Spinal cord (tissue), 10 donors: ENCODE data around the gene CAMK1D. TPM values are rescaled to one million over a fixed set of nuclear protein-coding genes. Genes with fewer than 3 reads are reported as not detected.
A peak's percentile ranks its signal among the peaks of the same experiment; 100 is the strongest.

Source experiments
- DNase-seq, 6 donors: peaks; one replicate each; pipeline versions ENCODE4 v3.0.0 to v3.0.0-alpha.2; 2013 to 2015; ENCODE audit warnings: low spot score in 6 of 6, low read depth in 4 of 6
- H3K27ac ChIP-seq: one replicate; pipeline ENCODE4 v1.5.1; 2013; ENCODE audit warnings: low read depth, low read length, control low read depth
- H3K27me3 ChIP-seq: one replicate; pipeline ENCODE4 v1.6.1; 2013; ENCODE audit warnings: low read length; ENCODE audit not compliant: control insufficient read depth, insufficient read depth
- H3K36me3 ChIP-seq: one replicate; pipeline ENCODE4 v1.6.1; 2013; ENCODE audit warnings: low read length; ENCODE audit not compliant: control insufficient read depth, insufficient read depth
- H3K4me1 ChIP-seq: one replicate; pipeline ENCODE4 v1.6.1; 2013; ENCODE audit warnings: low read length; ENCODE audit not compliant: control insufficient read depth, insufficient read depth
- H3K4me3 ChIP-seq: one replicate; pipeline ENCODE4 v1.5.1; 2013; ENCODE audit warnings: low read depth, low read length, control low read depth
- H3K9me3 ChIP-seq: one replicate; pipeline ENCODE4 v1.6.1; 2013; ENCODE audit warnings: low read length; ENCODE audit not compliant: control insufficient read depth, insufficient read depth
- WGBS: methylation state at CpG from one replicate; pipeline ENCODE4 v1.1.5; 2013; ENCODE audit warnings: missing lambda C conversion rate; ENCODE audit not compliant: insufficient coverage; 5-methylcytosine and 5-hydroxymethylcytosine counted together
- polyA plus RNA-seq, 2 donors: library from polyadenylated mRNA; unstranded; fragments of 120-200 nt; gene quantifications; one replicate each; pipeline ENCODE4 v1.2.1, GENCODE V29; 2013; ENCODE audit not compliant: insufficient read length in 2 of 2
- total RNA-seq, 2 donors: library from RNA; depleted of rRNA in 1 of 2; stranded (reverse); fragments of 120-200 nt in 1 of 2; fragments of >200 nt in 1 of 2; gene quantifications; one replicate each; pipeline versions ENCODE4 v1.2.3 to v1.2.4, GENCODE V29; 2013 to 2014
- donor health status: healthy.

The CAMK1D gene
- total and polyA plus RNA-seq, 4 donors = 25.2 to 39.0 (median 33.9) TPM

DNA sequence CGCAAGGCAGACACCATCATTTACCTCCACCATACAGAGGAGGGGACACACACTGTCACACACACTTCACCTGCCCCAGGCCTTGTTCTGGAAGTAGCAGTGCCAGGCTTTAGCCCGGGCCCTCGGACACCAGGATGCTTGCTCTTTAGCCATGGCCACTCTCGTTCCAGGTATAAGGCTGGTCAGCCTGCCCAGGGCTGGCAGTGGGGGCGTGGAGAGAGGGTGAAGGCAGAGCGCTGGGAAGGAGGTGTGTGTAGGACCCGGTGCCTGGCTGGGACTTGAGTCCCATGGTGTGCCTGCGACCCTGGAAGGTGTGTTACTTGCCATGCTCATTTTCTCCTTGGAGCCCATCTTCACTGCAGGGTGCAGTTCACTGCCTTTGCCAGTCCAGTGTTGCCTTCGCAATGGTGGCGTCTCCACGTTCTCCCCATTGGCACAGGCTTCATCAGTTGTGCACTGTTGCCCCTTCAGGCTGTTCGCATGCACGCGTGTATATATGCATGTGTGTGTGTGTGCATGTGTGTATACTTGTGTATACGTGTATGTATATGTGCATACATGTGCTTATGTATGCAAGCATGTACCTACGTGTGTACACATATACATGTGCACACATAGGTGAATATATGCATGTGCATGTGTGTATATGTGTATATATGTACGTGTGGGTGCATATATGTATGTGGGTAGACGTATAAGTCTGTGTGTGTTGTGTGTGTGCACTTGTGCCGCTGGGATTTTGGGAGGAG is 153.4 kb downstream of the CAMK1D start:
- 96% methylated on average over 14 of the region's 19 CpGs for WGBS
- Histone ChIP-seq H3K27me3 (no peaks in the 10 kb centered on the region), H3K9me3 (no peaks in the 10 kb centered on the region), H3K4me3 (no peak overlapping the region), H3K27ac (no peak overlapping the region), H3K4me1 (peaks cover 12% of the 10 kb centered on the region), H3K36me3 (no peaks in the 10 kb centered on the region)
- DNase-seq = no peak

- no peak for DNase-seq
- Histone ChIP-seq H3K27ac (no peak overlapping the region), H3K9me3 (no peaks in the 10 kb centered on the region), H3K36me3 (no peaks in the 10 kb centered on the region), H3K4me3 (no peak overlapping the region), H3K27me3 (no peaks in the 10 kb centered on the region), H3K4me1 (peaks cover 14% of the 10 kb centered on the region)
- WGBS = 88% methylated on average over 8 of the region's 10 CpGs
These were observed 154.0 kb downstream of the CAMK1D start for GRCh38 chr10:12503311-12503710.

DNA sequence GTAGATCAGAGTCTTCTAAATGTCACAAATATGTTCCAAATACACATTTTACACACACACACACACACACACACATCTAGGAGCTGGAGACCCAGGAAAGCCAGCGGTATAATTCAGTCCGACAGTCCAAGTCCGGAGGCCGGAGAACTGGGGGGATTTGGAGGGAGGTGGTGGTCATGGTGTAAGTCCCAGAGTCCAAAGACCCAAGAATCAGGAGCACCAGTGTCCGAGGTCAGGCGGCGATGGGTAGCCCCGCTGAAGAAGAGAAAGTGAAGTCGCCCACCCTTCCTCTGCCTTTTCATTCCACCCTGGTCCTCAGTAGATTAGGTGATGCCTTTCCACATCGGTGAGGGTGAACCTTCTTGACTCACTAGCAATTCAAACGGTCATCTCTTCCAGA is 154.8 kb downstream of the CAMK1D start:
- Histone ChIP-seq H3K4me3 (no peak overlapping the region), H3K27ac (no peak overlapping the region), H3K4me1 (peaks cover 18% of the 10 kb centered on the region), H3K27me3 (no peaks in the 10 kb centered on the region), H3K9me3 (no peaks in the 10 kb centered on the region), H3K36me3 (no peaks in the 10 kb centered on the region)
- WGBS = 98% methylated on average over 5 of the region's 11 CpGs
- DNase-seq = no peak

- H3K36me3 ChIP-seq = no peaks in the 10 kb centered on the region
- H3K9me3 ChIP-seq = no peaks in the 10 kb centered on the region
- H3K4me1 ChIP-seq = peaks cover 23% of the 10 kb centered on the region
- no peak for DNase-seq
- 95% methylated on average over 9 of the region's 10 CpGs for WGBS
- H3K27me3 ChIP-seq = no peaks in the 10 kb centered on the region
- H3K27ac ChIP-seq = no peak overlapping the region
- H3K4me3 ChIP-seq = no peak overlapping the region
These were observed 155.3 kb downstream of the CAMK1D start for GRCh38 chr10:12504628-12505027.

DNA sequence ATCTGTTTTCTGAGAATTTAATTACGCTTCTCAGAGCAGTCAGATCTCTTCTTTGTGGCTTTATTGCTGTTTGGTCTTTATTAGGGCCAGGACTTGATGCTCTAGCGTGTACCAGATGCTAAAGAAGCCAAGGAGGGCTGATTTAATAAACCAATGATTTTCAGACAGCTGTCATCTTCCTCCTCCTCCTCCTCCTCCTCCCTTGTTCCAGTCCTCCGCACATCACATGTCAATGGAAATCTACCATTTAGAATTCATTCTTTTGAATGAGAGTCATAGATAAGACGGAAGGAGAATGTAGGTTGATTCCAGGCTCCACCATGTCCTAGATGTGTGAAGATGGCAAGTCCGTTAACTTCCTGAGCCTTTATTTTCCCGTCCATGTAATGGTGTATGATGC is 156.3 kb downstream of the CAMK1D start:
- Histone ChIP-seq H3K4me3 (no peak overlapping the region), H3K27ac (no peak overlapping the region), H3K27me3 (no peaks in the 10 kb centered on the region), H3K4me1 (peaks cover 31% of the 10 kb centered on the region), H3K9me3 (no peaks in the 10 kb centered on the region), H3K36me3 (no peaks in the 10 kb centered on the region)
- 96% methylated on average over 3 of the region's 6 CpGs for WGBS
- no peak for DNase-seq

DNA sequence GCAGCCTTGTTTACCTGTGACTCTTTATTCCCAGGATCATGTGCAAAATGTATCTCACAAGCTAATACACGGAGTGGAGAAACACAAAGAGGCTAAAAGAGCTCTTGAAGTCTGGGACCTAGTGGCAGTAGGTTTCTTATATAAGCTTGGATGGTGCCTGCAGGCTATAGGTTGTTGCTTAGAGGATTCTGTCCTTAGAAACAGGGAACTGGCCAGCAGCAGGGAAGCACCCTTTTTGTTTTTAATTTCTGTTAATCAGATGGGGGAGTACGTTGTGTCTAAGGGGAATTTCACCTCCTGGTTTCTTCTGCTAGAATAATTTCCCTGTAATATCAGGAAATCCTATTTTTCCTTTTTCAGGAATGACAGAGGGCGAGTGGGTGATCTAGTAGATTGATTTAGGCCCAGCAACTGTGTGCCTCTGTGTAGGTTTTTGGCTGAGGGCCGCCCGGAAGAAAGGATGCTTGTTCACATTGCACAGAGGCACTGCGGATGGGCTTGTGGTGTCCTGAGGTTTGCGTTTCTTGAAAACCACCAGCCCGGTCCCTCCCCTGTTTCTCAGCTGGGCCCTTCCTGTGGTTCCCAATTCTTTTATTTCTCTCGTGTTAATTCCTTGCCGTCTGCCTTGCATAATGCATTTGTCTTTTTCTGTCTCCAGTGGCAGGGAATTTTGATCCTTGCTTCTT is 158.0 kb downstream of the CAMK1D start:
- no peak overlapping the region for H3K4me3 ChIP-seq
- peaks cover 37% of the 10 kb centered on the region for H3K4me1 ChIP-seq
- 42% methylated on average over 8 of the region's 10 CpGs for WGBS
- DNase-seq = peak in 1 of 6 donors; percentile 39
- no peaks in the 10 kb centered on the region for H3K36me3 ChIP-seq
- no peaks in the 10 kb centered on the region for H3K9me3 ChIP-seq
- no peaks in the 10 kb centered on the region for H3K27me3 ChIP-seq
- no peak overlapping the region for H3K27ac ChIP-seq

DNA sequence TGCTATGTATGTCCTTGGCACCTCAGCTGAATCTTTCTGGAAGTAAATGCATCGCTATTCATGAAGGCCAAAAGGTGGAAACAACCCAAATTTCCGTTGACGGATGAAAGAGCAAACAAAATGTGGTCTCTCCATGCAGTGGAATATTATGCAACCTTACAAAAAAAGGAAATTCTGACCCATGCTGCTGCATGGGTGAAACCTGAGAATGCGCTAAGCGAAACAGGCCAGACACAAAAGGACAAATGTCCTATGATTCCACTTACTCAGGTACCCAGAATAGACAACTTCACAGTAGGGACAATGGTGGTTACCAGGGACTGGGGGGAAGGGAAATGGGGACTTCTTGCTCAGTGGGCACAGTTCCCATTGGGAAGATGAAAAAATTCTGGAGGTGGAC is 158.8 kb downstream of the CAMK1D start:
- Histone ChIP-seq H3K27ac (no peak overlapping the region), H3K4me3 (no peak overlapping the region), H3K9me3 (no peaks in the 10 kb centered on the region), H3K36me3 (no peaks in the 10 kb centered on the region), H3K4me1 (peaks cover 43% of the 10 kb centered on the region), H3K27me3 (no peaks in the 10 kb centered on the region)
- no peak for DNase-seq
- WGBS = 83% methylated on average over 2 of the region's 5 CpGs

- WGBS = 77% methylated on average over 5 of the region's 5 CpGs
- Histone ChIP-seq H3K4me1 (peaks cover 51% of the 10 kb centered on the region), H3K9me3 (no peaks in the 10 kb centered on the region), H3K36me3 (no peaks in the 10 kb centered on the region), H3K27me3 (no peaks in the 10 kb centered on the region), H3K27ac (no peak overlapping the region), H3K4me3 (no peak overlapping the region)
- no peak for DNase-seq
These were observed 159.9 kb downstream of the CAMK1D start for GRCh38 chr10:12509016-12509793.

GRCh38 chr10:12509794-12510100 is 160.4 kb downstream of the CAMK1D start:
- no peak overlapping the region for H3K27ac ChIP-seq
- H3K4me1 ChIP-seq = peaks cover 51% of the 10 kb centered on the region
- H3K4me3 ChIP-seq = no peak overlapping the region
- no peak for DNase-seq
- H3K36me3 ChIP-seq = no peaks in the 10 kb centered on the region
- WGBS = 100% methylated on average over 1 of the region's 2 CpGs
- no peaks in the 10 kb centered on the region for H3K27me3 ChIP-seq
- no peaks in the 10 kb centered on the region for H3K9me3 ChIP-seq
